Measurements from ENCODE around the gene CCDC187.

The CCDC187 gene

GRCh38 chr9:136259517-136259813 is 44.4 kb downstream of the CCDC187 start:
- in situ Hi-C loops (cut with MboI; ENCODE audit: low sequenced_read_pairs) = no loop called here

GRCh38 chr9:136258786-136259516 is 44.9 kb downstream of the CCDC187 start:
- in situ Hi-C loops (cut with MboI; ENCODE audit: low sequenced_read_pairs) = no loop called here

GRCh38 chr9:136258299-136258625 is 45.6 kb downstream of the CCDC187 start:
- in situ Hi-C loops (cut with MboI; ENCODE audit: low sequenced_read_pairs) = no loop called here

- in situ Hi-C loops (cut with MboI; ENCODE audit: low sequenced_read_pairs) = no loop called here
Measured at GRCh38 chr9:136257381-136258298, 46.3 kb downstream of the CCDC187 start.

- in situ Hi-C loops (cut with MboI; ENCODE audit: low sequenced_read_pairs) = no loop called here
Measured at GRCh38 chr9:136255896-136256890, 47.7 kb downstream of the CCDC187 start.

- in situ Hi-C loops (cut with MboI; ENCODE audit: low sequenced_read_pairs) = no loop called here
Measured at GRCh38 chr9:136255166-136255538, 48.7 kb downstream of the CCDC187 start.

GRCh38 chr9:136254381-136255165 is 49.3 kb downstream of the CCDC187 start:
- in situ Hi-C loops (cut with MboI; ENCODE audit: low sequenced_read_pairs) = no loop called here

GRCh38 chr9:136253246-136254130 is 50.4 kb downstream of the CCDC187 start:
- in situ Hi-C loops (cut with MboI; ENCODE audit: low sequenced_read_pairs) = no loop called here

- in situ Hi-C loops (cut with MboI; ENCODE audit: low sequenced_read_pairs) = no loop called here
Measured at GRCh38 chr9:136252846-136253245, 51.0 kb downstream of the CCDC187 start.

- in situ Hi-C loops (cut with MboI; ENCODE audit: low sequenced_read_pairs) = no loop called here
Measured at GRCh38 chr9:136252281-136252680, 51.6 kb downstream of the CCDC187 start.

- in situ Hi-C loops (cut with MboI; ENCODE audit: low sequenced_read_pairs) = no loop called here
Measured at GRCh38 chr9:136251264-136252115, 52.4 kb downstream of the CCDC187 start.

- in situ Hi-C loops (cut with MboI; ENCODE audit: low sequenced_read_pairs) = no loop called here
Measured at GRCh38 chr9:136250676-136251075, 53.2 kb downstream of the CCDC187 start.

GRCh38 chr9:136249877-136250559 is 53.9 kb downstream of the CCDC187 start:
- in situ Hi-C loops (cut with MboI; ENCODE audit: low sequenced_read_pairs) = no loop called here

GRCh38 chr9:136248951-136249876 is 54.7 kb downstream of the CCDC187 start:
- in situ Hi-C loops (cut with MboI; ENCODE audit: low sequenced_read_pairs) = no loop called here

GRCh38 chr9:136247947-136248637 is 55.8 kb downstream of the CCDC187 start:
- in situ Hi-C loops (cut with MboI; ENCODE audit: low sequenced_read_pairs) = no loop called here

GRCh38 chr9:136247551-136247916 is 56.4 kb downstream of the CCDC187 start:
- in situ Hi-C loops (cut with MboI; ENCODE audit: low sequenced_read_pairs) = no loop called here

Data from HL-60/S4 treated with phorbol 12-myristate 13-acetate at 8.2 ng/mL for 4 days and 3 days (cell line).